DMS53 (cell line): ENCODE results near the gene DYNLT1.
A peak's percentile ranks its signal among the peaks of the same experiment; 100 is the strongest.
"Not testable (repeated sequence)": the region's sequence is repeated elsewhere in the genome, so short reads cannot be mapped to it uniquely, and the experiment has no call there.

Experiments used
- DNase-seq: peaks from one replicate; lab custom pipeline; 2025; lab: John Stamatoyannopoulos, UW

The DYNLT1 gene

DNA sequence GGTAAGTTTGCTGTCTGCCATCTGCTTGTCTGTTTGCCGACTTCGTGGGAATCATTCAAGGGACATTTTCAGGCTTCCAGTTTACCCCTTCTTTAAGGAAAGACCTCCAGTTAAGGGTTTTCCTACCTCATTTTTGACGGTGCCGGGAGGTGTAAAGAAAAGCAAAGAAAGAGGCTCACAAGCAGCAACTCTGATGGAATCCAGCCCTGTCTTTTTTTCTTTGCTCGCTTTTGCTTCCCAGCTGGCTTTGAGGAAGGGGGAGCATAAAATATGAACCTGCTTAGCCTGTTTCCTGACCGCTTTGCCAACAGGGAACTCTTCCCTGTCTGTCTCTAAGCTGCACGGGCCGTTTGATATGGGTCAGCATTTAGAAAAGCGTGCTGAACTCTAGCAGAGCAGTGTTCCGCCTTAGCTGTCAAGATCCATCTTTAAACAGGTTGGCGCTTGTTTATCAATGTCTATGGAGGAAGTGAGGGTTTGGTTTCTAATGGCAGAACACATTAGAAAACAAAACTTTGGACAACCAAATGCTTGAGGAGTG, 19.2 kb upstream of the DYNLT1 start:
- peak; percentile 86 for DNase-seq

- peak; percentile 70 for DNase-seq
Measured at GRCh38 chr6:158662954-158663624, 18.5 kb upstream of the DYNLT1 start.

GRCh38 chr6:158662607-158662953, 18.0 kb upstream of the DYNLT1 start:
- no peak for DNase-seq

- peak; percentile 69 for DNase-seq
Measured at GRCh38 chr6:158661156-158661685, 16.7 kb upstream of the DYNLT1 start.

DNA sequence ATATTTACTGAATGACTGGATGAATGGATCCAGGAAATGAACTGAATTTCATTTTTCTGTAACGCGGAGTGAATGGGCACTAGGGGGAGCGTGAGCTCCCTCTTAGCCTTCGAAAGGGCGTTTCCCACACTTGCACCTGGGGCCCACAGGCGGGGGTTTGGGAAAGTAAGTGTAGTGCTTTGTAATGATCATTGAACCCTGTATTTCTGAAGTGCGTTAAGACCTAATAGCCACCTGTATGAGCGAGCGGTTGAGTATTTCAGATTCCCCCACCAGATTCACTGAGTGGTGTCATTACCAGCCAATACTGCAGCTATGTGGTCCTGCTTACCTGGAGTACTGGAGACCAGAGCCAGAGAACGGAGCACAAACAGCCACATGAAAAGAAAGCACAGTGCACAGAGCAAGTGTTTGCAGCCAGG, 15.8 kb upstream of the DYNLT1 start:
- peak; percentile 93 for DNase-seq

- peak; percentile 61 for DNase-seq
Measured at GRCh38 chr6:158656986-158657385, 12.4 kb upstream of the DYNLT1 start.

- peak; percentile 95 for DNase-seq
Measured at GRCh38 chr6:158655569-158656450, 11.3 kb upstream of the DYNLT1 start.

DNA sequence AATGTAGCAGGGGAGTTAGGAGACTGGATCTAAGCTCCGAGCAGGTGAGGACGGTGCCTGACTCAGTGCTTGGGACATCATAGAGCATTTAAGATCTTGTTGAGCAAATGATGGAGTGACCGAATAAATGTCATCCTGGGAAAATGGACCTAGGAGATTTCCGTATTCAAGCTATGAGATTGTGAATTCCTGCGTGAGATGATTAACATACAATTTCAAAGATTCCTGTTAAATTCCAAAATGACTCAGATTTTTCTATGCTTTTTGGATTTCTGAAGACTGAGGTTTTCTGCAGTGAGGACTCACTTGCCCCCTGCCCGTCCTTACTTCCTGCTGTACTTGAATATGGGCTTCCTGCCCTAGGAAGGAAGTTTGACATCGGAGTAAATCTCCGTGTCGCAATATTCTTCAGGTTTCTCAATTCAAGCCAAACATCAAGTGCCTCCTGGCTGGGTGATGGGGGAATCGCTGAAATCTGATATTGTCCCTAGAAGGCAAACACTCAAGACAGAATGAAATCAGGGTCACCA, 10.5 kb upstream of the DYNLT1 start:
- peak; percentile 83 for DNase-seq

- DNase-seq: peak; percentile 85
Measured at GRCh38 chr6:158654498-158654897, 10.0 kb upstream of the DYNLT1 start.

DNA sequence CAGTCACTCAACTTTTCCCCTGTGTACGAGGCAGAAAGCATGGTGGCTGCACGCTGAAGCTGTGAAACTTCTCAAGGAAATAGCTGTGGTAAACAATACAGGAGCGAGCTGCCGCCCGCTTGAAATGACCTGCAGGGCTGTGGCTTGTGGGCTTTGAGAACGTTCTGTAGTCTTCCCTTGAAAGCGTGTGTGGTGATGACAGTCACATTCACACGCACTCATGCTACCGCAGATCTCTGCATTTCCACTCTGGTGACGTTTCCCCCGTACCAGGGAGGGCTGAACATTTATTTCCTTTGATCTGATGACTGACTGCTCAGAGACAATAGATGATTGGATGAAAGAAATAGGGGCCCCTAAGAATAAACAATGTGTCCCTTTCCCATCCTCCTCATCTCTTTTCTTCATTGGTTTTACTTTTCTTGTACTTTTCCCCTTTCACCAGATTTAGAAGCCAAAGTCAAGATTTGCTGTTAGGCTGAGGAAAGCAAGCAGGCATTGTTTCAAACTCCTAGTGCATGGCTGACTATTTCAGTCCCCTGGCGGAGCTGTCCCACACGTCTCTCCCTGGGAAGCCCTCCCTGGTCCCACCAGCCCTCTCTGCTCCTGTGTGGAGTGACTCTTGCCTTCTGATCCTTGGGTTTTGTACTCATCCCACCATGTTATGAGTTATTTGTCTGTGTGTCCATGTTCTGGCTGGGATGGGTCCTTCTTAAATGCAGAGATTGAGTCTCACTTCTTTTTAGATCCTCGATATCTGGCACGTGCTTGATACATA, 9.2 kb upstream of the DYNLT1 start:
- DNase-seq: no peak

DNA sequence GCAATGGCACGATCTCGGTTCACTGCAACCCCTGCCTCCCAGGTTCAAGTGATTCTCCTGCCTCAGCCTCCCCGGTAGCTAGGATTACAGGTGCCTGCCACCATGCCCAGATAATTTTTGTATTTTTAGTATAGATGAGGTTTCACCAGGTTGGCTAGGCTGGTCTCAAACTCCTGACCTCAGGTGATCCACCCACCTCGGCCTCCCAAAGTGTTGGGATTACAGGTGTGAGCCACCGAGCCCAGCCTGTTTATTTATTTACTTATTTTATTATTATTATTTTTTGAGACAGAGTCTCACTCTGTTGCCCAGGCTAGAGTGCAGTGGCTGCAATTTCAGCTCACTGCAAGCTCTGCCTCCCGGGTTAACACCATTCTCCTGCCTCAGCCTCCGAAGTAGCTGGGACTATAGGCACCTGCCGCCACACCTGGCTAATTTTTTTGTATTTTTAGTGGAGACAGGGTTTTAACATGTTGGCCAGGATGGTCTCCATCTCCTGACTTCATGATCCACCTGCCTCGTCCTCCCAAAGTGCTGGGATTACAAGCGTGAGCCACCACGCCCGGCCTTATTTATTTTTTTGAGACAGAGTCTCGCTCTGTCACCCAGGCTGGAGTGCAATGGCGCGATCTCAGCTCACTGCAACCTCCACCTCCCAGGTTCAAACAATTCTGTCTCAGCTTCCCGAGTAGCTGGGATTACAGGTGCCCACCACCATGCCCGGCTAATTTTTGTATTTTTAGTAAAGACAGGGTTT, 7.6 kb upstream of the DYNLT1 start:
- DNase-seq: not testable (repeated sequence)

DNA sequence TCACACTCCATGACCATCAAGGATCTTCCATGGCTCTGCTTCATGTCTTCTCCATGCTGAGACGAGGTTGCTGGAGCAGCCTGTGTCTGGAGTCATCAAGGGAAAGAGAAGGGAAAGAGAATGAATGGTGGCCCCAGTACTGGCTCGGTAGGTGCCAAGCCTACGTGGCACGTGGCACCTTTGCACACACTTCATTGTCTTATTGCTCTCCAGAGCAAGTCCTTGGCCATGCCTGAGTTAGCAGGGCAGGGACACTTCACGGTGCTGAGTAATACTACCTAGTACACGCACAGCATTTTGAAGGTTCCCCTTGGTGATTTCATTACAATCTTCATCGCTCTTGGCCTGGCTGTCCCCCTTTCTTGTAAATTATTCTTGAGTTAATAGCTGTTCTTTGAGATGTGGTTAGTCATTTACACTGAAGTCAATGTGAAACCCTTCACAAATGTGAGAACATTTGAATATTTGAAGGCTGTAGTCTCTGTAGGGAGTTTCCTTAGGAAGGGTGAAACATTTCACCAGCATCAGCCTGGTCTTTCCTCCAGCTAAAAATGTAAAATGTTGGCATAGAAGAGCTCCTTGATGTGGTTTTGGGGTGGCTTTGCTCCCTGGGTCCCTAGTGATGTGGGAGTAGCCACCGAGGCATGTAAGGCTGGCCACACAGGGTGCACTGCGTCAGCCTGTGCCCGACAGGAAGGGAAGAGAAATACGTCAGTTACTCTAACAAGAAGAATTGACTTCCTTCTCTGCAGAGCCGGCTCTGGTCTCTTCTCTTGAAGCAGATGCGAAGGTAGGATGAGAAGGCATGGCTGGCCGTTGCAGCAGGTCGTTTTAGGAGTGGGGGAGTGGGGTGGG, 5.0 kb upstream of the DYNLT1 start, which contains the start of gene SYTL3:
Gene SYTL3, plus strand, starts transcription at position 766 of the 855 bp plus-strand sequence. CDS start 13,215 bp downstream, outside the sequence.
- DNase-seq: peak; percentile 89

- DNase-seq: no peak
Measured at GRCh38 chr6:158648682-158649131, 4.2 kb upstream of the DYNLT1 start.

GRCh38 chr6:158647501-158647900, 3.0 kb upstream of the DYNLT1 start:
- no peak for DNase-seq

GRCh38 chr6:158646023-158646910, 1.7 kb upstream of the DYNLT1 start:
- DNase-seq: no peak

- peak; percentile 49 for DNase-seq
Measured at GRCh38 chr6:158645064-158646022, 800 bp upstream of the DYNLT1 start.

DNA sequence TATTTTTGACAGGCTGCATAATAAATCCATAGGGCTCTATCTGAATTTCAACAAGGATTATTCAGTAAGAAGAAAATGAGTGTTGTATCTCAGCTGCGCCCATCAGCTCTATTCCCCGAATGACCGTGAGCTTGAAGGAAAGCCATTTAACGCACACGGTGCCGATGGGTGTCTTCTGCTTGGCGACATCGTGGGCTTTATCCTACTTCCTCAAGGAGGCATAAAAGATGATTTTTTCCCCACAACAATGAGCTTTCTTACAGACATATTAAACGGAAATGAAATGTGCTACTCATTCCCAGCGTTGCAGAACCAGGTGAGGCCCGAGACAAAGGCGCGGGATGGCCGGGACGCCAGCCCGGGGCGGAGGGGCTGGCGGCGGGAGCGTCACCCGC, 710 bp downstream of the DYNLT1 start:
- DNase-seq: no peak
